Brain microvascular endothelial cell (primary cell): ENCODE measurements around the gene MBNL1.

Experiments used
- DNase-seq: peaks from one replicate; pipeline ENCODE4 v3.0.0-alpha.2; 2020
- H3K27ac ChIP-seq: fragments of 250-450 bp; sonication (Bioruptor Pico); 2 replicates; pipeline ENCODE4 v1.5.1; 2020; ENCODE audit warnings: mild to moderate bottlenecking, moderate library complexity
- H3K27me3 ChIP-seq: fragments of 250-450 bp; sonication (Bioruptor Pico); replicated peaks from 2 replicates; pipeline ENCODE4 v1.5.1; 2020; ENCODE audit warnings: mild to moderate bottlenecking
- H3K36me3 ChIP-seq: fragments of 250-450 bp; sonication (Bioruptor Pico); replicated peaks from 2 replicates; pipeline ENCODE4 v1.5.1; 2020; ENCODE audit warnings: mild to moderate bottlenecking
- H3K4me3 ChIP-seq: 2 replicates; pipeline ENCODE4 v1.5.1; 2011; ENCODE audit warnings: low read depth, mild to moderate bottlenecking, control low read depth, low read length, moderate library complexity
- in situ Hi-C: cut with HindIII; loops from 2 replicates; pipeline ENCODE4 v1.10.0; 2017; ENCODE audit warnings: low sequenced_read_pairs, low pct_ligation_motif_present
- TF ChIP-seq, protein P1 (sequence below): IDR thresholded peaks from 2 replicates; pipeline ENCODE4 v1.5.1; 2011; ENCODE audit warnings: low read depth, mild to moderate bottlenecking, moderate library complexity, low read length, control low read depth, inconsistent platforms; ENCODE audit errors: missing control alignments

Gene MBNL1

DNA sequence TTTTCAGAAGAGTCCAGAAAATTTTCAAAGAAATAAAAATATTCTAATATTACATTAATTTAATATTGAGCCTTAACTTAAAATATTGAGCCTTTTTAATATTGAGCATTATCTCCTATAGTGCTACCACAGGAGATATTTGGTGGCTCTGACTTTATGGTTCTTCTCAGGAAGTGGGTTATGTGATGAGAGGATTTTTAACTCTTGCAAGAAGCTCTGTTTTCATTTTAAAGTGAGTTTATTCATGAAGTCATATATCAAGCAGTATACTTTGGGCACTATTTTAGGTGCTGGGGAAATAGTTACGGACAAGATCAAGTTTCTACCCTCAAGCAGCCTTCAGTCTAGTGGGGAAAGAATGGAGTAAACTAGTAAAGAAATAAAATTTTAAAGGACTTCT lies 13.4 kb upstream of the MBNL1 start:
- TF ChIP-seq, protein P1, sequence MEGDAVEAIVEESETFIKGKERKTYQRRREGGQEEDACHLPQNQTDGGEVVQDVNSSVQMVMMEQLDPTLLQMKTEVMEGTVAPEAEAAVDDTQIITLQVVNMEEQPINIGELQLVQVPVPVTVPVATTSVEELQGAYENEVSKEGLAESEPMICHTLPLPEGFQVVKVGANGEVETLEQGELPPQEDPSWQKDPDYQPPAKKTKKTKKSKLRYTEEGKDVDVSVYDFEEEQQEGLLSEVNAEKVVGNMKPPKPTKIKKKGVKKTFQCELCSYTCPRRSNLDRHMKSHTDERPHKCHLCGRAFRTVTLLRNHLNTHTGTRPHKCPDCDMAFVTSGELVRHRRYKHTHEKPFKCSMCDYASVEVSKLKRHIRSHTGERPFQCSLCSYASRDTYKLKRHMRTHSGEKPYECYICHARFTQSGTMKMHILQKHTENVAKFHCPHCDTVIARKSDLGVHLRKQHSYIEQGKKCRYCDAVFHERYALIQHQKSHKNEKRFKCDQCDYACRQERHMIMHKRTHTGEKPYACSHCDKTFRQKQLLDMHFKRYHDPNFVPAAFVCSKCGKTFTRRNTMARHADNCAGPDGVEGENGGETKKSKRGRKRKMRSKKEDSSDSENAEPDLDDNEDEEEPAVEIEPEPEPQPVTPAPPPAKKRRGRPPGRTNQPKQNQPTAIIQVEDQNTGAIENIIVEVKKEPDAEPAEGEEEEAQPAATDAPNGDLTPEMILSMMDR, result no peak
- in situ Hi-C loops, result no loop called here
- Histone ChIP-seq H3K4me3 (no peak overlapping the region), H3K27ac (no peak overlapping the region), H3K36me3 (no peaks in the 10 kb centered on the region), H3K27me3 (no peaks in the 10 kb centered on the region)
- DNase-seq, result no peak

- in situ Hi-C loops, result no loop called here
- TF ChIP-seq, protein P1, result no peak
- Histone ChIP-seq H3K4me3 (no peak overlapping the region), H3K27ac (peak overlapping the region; percentile 93), H3K36me3 (no peaks in the 10 kb centered on the region), H3K27me3 (no peaks in the 10 kb centered on the region)
- peak; percentile 18 for DNase-seq
These were observed 11.7 kb upstream of the MBNL1 start for GRCh38 chr3:152256851-152257562.

DNA sequence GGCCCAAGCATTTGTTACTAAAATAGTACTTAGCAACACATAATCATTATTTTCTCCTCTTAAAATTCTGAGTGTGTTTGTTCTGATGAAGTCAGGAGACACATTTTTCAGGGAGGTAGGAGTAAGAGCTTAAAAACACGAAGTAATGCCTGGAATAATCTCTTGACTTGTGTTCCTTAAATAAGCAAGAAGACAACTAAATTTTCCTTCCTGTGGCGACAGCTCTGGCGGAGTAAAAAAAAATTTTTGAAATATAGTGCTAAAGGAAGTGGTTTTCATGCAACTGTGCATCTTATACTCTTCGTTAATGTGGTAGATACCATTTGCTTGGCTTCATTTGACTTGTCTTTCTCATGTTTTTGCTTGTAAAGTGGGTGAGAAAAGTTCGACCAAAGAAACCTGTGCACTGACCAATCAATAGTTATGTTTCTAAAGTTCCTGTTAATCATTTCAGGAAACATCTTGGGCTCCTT lies 11.1 kb upstream of the MBNL1 start:
- H3K27ac ChIP-seq, result peak overlapping the region; percentile 93
- TF ChIP-seq, protein P1, result no peak

DNA sequence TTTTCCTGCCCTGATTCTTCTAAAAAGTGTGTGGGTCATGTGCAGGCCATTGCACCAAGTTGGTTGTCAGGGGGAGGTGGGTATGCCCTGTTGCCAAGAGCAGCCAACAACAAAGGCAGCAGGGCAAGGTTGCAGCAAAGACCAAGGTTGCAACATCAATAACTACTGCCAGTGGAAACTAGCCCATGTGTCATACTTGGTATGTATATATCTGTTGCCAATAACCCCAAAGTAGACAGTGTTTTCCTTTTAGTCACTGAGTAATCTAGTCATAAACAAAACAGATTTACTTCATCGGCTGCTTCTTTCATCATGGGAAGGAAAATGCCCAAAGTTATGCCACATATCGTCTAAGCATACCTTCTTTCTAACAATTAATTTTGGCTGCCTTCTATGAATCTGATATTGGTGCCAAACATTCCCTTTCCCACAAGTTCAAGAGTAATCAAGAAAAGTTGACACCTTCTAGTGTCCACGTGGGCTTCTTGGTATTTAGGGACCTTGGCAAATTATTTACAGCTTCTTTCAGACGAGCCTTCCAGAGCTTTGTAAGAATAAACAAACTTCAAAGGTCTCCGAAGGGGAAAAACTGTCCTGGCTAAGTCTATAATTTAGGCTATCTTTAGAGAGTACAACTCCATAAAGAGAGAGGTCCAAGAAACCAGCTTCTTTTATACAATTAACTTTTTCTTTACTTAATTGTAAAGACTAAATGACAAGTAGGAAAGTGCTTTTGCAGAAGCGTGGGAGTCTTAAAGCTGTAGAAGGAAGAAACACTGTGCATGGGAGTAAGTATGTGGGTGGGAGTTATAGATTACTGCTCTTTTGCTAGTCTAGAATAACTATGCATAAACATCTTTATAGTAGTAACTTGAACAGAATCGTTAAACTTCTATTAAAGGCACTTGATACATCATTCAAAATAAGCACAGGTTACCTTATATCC lies 10.0 kb upstream of the MBNL1 start:
- in situ Hi-C loops, result no loop called here
- Histone ChIP-seq H3K27ac (peak overlapping the region; percentile 93), H3K36me3 (no peaks in the 10 kb centered on the region), H3K4me3 (no peak overlapping the region), H3K27me3 (no peaks in the 10 kb centered on the region)
- TF ChIP-seq, protein P1, result no peak
- DNase-seq, result peak; percentile 98

More for the DNA sequence above, 11.1 kb upstream of the MBNL1 start:
- Histone ChIP-seq H3K27me3 (no peaks in the 10 kb centered on the region), H3K36me3 (no peaks in the 10 kb centered on the region), H3K4me3 (no peak overlapping the region)
- no peak for DNase-seq
- in situ Hi-C loops, result no loop called here

DNA sequence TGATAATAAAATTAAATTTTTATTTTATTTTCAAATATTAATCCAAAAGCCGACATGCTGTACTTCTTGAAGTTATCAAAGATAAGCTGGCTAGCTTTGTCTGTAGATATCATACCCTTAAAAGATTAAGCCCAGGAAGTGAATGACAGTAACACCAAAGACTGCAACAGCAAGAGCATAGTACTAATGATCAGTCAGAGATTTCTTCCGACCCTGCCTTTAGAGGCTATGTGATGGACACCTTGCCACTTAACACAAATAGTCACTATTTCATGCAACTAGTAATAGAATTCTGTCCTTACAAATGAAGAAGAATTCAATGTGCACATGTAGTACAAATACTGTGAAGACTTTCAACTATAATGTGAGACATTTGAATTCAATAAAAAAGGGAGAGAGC lies 9.3 kb upstream of the MBNL1 start:
- TF ChIP-seq, protein P1, result no peak
- Histone ChIP-seq H3K4me3 (no peak overlapping the region), H3K36me3 (no peaks in the 10 kb centered on the region), H3K27me3 (no peaks in the 10 kb centered on the region), H3K27ac (peak overlapping the region; percentile 93)
- peak; percentile 6 for DNase-seq
- in situ Hi-C loops, result no loop called here
